Measurements from ENCODE around the gene LZIC. TPM values are rescaled to one million over a fixed set of nuclear protein-coding genes. Genes with fewer than 3 reads are reported as not detected.

Gene LZIC
- total RNA-seq, 1 donor from 2014 or later, result 36.3 TPM

- intact Hi-C loops (cut with micrococcal nuclease), result no loop called here
- Histone ChIP-seq H3K27ac (replicated peaks) (peak overlapping the region; percentile 75), H3K27me3 (ENCODE audit: low read depth) (no peaks in the 10 kb centered on the region), H3K9me3 (replicated peaks) (no peaks in the 10 kb centered on the region), H3K4me3 (no peak overlapping the region), H3K36me3 (peaks cover 50% of the 10 kb centered on the region), H3K4me1 (peaks cover 10% of the 10 kb centered on the region)
- no peak for DNase-seq
- no peak for TF ChIP-seq CTCF (IDR thresholded peaks at IDR 0.05; ENCODE audit: borderline replicate concordance)
Measured at GRCh38 chr1:9984253-9984652, 41.1 kb upstream of the LZIC start.

GRCh38 chr1:9960706-9961562 lies 17.7 kb upstream of the LZIC start:
- Histone ChIP-seq H3K9me3 (replicated peaks) (no peaks in the 10 kb centered on the region), H3K4me1 (no peaks in the 10 kb centered on the region), H3K27ac (replicated peaks) (no peak overlapping the region), H3K27me3 (ENCODE audit: low read depth) (no peaks in the 10 kb centered on the region), H3K36me3 (no peaks in the 10 kb centered on the region), H3K4me3 (no peak overlapping the region)
- intact Hi-C loops (cut with micrococcal nuclease), result no loop called here
- TF ChIP-seq CTCF (IDR thresholded peaks at IDR 0.05; ENCODE audit: borderline replicate concordance), result no peak
- DNase-seq, result no peak

- intact Hi-C loops (cut with micrococcal nuclease), result no loop called here
- no peaks in the 10 kb centered on the region for H3K27me3 ChIP-seq (ENCODE audit: low read depth)
- no peaks in the 10 kb centered on the region for H3K36me3 ChIP-seq
- DNase-seq, result no peak
- no peaks in the 10 kb centered on the region for H3K9me3 ChIP-seq (replicated peaks)
- no peak for TF ChIP-seq CTCF (IDR thresholded peaks at IDR 0.05; ENCODE audit: borderline replicate concordance)
- H3K4me1 ChIP-seq, result no peaks in the 10 kb centered on the region
- H3K27ac ChIP-seq (replicated peaks), result no peak overlapping the region
- no peak overlapping the region for H3K4me3 ChIP-seq
Measured at GRCh38 chr1:9960011-9960410, 16.8 kb upstream of the LZIC start.

- intact Hi-C loops (cut with micrococcal nuclease), result no loop called here
- no peak for DNase-seq
- peaks cover 9% of the 10 kb centered on the region for H3K36me3 ChIP-seq
- H3K4me3 ChIP-seq, result no peak overlapping the region
- no peaks in the 10 kb centered on the region for H3K4me1 ChIP-seq
- no peaks in the 10 kb centered on the region for H3K27me3 ChIP-seq (ENCODE audit: low read depth)
- H3K27ac ChIP-seq (replicated peaks), result no peak overlapping the region
- H3K9me3 ChIP-seq (replicated peaks), result no peaks in the 10 kb centered on the region
- no peak for TF ChIP-seq CTCF (IDR thresholded peaks at IDR 0.05; ENCODE audit: borderline replicate concordance)
Measured at GRCh38 chr1:9957726-9958125, 14.5 kb upstream of the LZIC start.

- H3K4me1 ChIP-seq, result peaks cover 53% of the 10 kb centered on the region
- intact Hi-C loops (cut with micrococcal nuclease), result loop anchor here (10.0 kb wide), 1 partner anchor 72 kb away; no protein-coding TSS in a partner anchor
- DNase-seq, result no peak
- no peak overlapping the region for H3K4me3 ChIP-seq
- no peaks in the 10 kb centered on the region for H3K27me3 ChIP-seq (ENCODE audit: low read depth)
- H3K36me3 ChIP-seq, result peaks cover 11% of the 10 kb centered on the region
- no peaks in the 10 kb centered on the region for H3K9me3 ChIP-seq (replicated peaks)
- no peak overlapping the region for H3K27ac ChIP-seq (replicated peaks)
- TF ChIP-seq CTCF (IDR thresholded peaks at IDR 0.05; ENCODE audit: borderline replicate concordance), result no peak
Measured at GRCh38 chr1:9946315-9946714, 3.1 kb upstream of the LZIC start.
